ENCODE results near the gene SIRT2.
"Not testable (repeated sequence)": the region's sequence is repeated elsewhere in the genome, so short reads cannot be mapped to it uniquely, and the experiment has no call there.

The SIRT2 gene

GRCh38 chr19:38899447-38900201, at the start of gene SIRT2, which contains the start of gene NFKBIB:
SIRT2 (minus strand) TSS chr19:38899618; CDS start chr19:38899521, 97 bp downstream.
NFKBIB (plus strand) TSS chr19:38899969; CDS start chr19:38900033, 64 bp downstream.
- peak; percentile 94 to 96 for DNase-seq (ENCODE audit: low read depth in 2 of 2)

GRCh38 chr19:38946229-38947010, 47.0 kb upstream of the SIRT2 start:
- no peak for DNase-seq (ENCODE audit: low read depth in 2 of 2)

- DNase-seq (ENCODE audit: low read depth in 2 of 2), result no peak
These were observed 46.3 kb upstream of the SIRT2 start for GRCh38 chr19:38945562-38946228.

- DNase-seq (ENCODE audit: low read depth in 2 of 2), result no peak
These were observed 45.6 kb upstream of the SIRT2 start for GRCh38 chr19:38944981-38945506.

- DNase-seq (ENCODE audit: low read depth in 2 of 2), result no peak
These were observed 43.2 kb upstream of the SIRT2 start for GRCh38 chr19:38942471-38943181.

GRCh38 chr19:38941979-38942378, 42.6 kb upstream of the SIRT2 start:
- DNase-seq (ENCODE audit: low read depth in 2 of 2), result no peak

GRCh38 chr19:38941466-38941865, 42.0 kb upstream of the SIRT2 start:
- not testable (repeated sequence) for DNase-seq (ENCODE audit: low read depth in 2 of 2)

- no peak for DNase-seq (ENCODE audit: low read depth in 2 of 2)
These were observed 40.5 kb upstream of the SIRT2 start for GRCh38 chr19:38939957-38940356.

- DNase-seq (ENCODE audit: low read depth in 2 of 2), result no peak
These were observed 34.1 kb upstream of the SIRT2 start for GRCh38 chr19:38933544-38933943.

- no peak for DNase-seq (ENCODE audit: low read depth in 2 of 2)
These were observed 33.2 kb upstream of the SIRT2 start for GRCh38 chr19:38932425-38933179.

- DNase-seq (ENCODE audit: low read depth in 2 of 2), result no peak
These were observed 32.0 kb upstream of the SIRT2 start for GRCh38 chr19:38931521-38931793.

- DNase-seq (ENCODE audit: low read depth in 2 of 2), result peak; percentile 92 to 95
These were observed 31.5 kb upstream of the SIRT2 start, which contains the start of gene MRPS12 for GRCh38 chr19:38930776-38931520. MRPS12 (plus strand) TSS chr19:38930944; CDS start chr19:38931295, 351 bp downstream.

- DNase-seq (ENCODE audit: low read depth in 2 of 2), result peak; percentile 83 to 85
These were observed 30.7 kb upstream of the SIRT2 start, which contains the start of gene SARS2 for GRCh38 chr19:38929929-38930775. SARS2 (minus strand) TSS chr19:38930763; CDS start chr19:38930736, 27 bp downstream.

- no peak for DNase-seq (ENCODE audit: low read depth in 2 of 2)
These were observed 29.1 kb upstream of the SIRT2 start for GRCh38 chr19:38928391-38929001.

- DNase-seq (ENCODE audit: low read depth in 2 of 2), result peak in 1 of 2 donors; percentile 20
These were observed 25.0 kb upstream of the SIRT2 start for GRCh38 chr19:38924388-38924787.

GRCh38 chr19:38922482-38922881, 23.1 kb upstream of the SIRT2 start:
- no peak for DNase-seq (ENCODE audit: low read depth in 2 of 2)

GRCh38 chr19:38921420-38922274, 22.2 kb upstream of the SIRT2 start:
- DNase-seq (ENCODE audit: low read depth in 2 of 2), result no peak

Measured in stimulated activated CD8-positive, alpha-beta memory T cell treated with anti-CD3 and anti-CD28 coated beads, Interleukin-7, amount 100 ng/mL, for 1 hour (primary cell).